ENCODE data around the gene WDR37.

WDR37 gene

GRCh38 chr10:1020958-1021357 lies 35.2 kb upstream of the WDR37 start:
- Histone ChIP-seq H3K4me2 (no peak overlapping the region), H3K9me3 (peaks cover 2% of the 10 kb centered on the region; the same call in 1 of the 2 replicates)
- no peak for TF ChIP-seq Cebpa-rat (IDR thresholded peaks at IDR 0.05)

GRCh38 chr10:1022413-1022812 lies 33.8 kb upstream of the WDR37 start:
- 0 out of 2 replicates have a peak, but pooled peaks cover 5% of the 10 kb centered on the region for H4K20me1 ChIP-seq
- no peak for TF ChIP-seq Cebpa-rat (IDR thresholded peaks at IDR 0.05)
- no peak overlapping the region for H3K4me3 ChIP-seq
- no peaks in the 10 kb centered on the region for H3K27me3 ChIP-seq
- no peak overlapping the region for H3K27ac ChIP-seq
- H3K36me3 ChIP-seq: peaks cover 49% of the 10 kb centered on the region
- H3K4me2 ChIP-seq: no peak overlapping the region
- peaks cover 2% of the 10 kb centered on the region; the same call in 1 of the 2 replicates for H3K9me3 ChIP-seq
- no peaks in the 10 kb centered on the region for H3K4me1 ChIP-seq
- H3K9ac ChIP-seq: no peak overlapping the region

More at GRCh38 chr10:1020958-1021357, 35.2 kb upstream of the WDR37 start:
- H3K27me3 ChIP-seq: no peaks in the 10 kb centered on the region
- H3K4me3 ChIP-seq: no peak overlapping the region
- H3K9ac ChIP-seq: no peak overlapping the region
- peaks cover 64% of the 10 kb centered on the region for H3K36me3 ChIP-seq
- H4K20me1 ChIP-seq: peaks cover 11% of the 10 kb centered on the region
- H3K27ac ChIP-seq: no peak overlapping the region
- no peaks in the 10 kb centered on the region for H3K4me1 ChIP-seq

DNA sequence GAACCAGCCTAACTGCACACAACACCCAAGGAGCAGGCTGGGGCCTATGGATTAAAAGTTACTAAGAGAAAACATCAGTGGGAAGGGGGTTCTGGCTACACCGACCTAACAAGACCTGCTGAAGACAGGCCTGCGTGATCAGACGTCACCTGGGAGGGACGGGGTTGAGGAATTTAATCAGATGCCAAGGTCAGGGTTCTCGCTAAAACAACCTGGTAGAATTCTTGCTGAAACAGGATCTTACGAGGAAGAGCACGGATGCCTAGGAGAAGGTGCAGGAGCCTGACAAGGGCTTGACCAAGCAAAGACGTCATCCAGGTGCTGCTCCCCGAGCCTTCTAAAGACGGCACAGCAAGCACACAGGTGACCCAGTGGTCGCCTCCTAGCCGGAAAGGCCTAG lies 32.1 kb upstream of the WDR37 start:
- Histone ChIP-seq H3K4me1 (no peaks in the 10 kb centered on the region), H3K4me3 (no peak overlapping the region), H3K27me3 (no peaks in the 10 kb centered on the region), H3K4me2 (no peak overlapping the region), H3K27ac (no peak overlapping the region), H4K20me1 (0 out of 2 replicates have a peak, but pooled peaks cover 5% of the 10 kb centered on the region), H3K9ac (no peak overlapping the region), H3K9me3 (peaks cover 2% of the 10 kb centered on the region; the same call in 1 of the 2 replicates), H3K36me3 (peaks cover 35% of the 10 kb centered on the region)
- no peak for TF ChIP-seq Cebpa-rat (IDR thresholded peaks at IDR 0.05)

GRCh38 chr10:1025683-1026082 lies 30.5 kb upstream of the WDR37 start, which contains the start of gene IDI2:
IDI2 (minus strand) TSS chr10:1025859; CDS start chr10:1024723, 1,136 bp downstream.
- TF ChIP-seq Cebpa-rat (IDR thresholded peaks at IDR 0.05): no peak
- Histone ChIP-seq H3K4me2 (no peak within 1 kb of the TSS), H3K9me3 (peaks cover 2% of the 10 kb centered on the region; the same call in 1 of the 2 replicates), H3K27me3 (no peaks in the 10 kb centered on the region), H4K20me1 (no peaks in the 10 kb centered on the region), H3K4me3 (no peak within 1 kb of the TSS), H3K9ac (no peak within 1 kb of the TSS), H3K36me3 (peaks cover 19% of the 10 kb centered on the region), H3K4me1 (no peaks in the 10 kb centered on the region), H3K27ac (no peak within 1 kb of the TSS)

DNA sequence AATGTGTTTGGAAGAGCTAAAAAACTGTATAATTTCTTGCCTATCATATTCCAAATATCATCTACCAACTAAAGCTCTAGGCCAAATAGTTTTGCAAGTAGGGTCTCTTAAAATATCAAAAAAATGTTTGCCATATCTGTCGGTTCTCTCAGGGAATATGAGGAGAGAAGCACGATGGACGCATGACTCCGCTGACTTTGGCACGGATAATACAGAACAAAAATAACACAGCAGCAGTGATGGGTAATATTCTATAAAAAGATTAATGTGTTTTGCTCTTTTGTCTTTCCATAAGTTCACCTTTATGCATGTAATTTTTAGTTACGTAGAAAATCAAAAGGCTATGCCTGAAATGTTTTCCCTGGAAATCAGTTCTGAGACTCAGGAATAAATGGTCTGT lies 29.6 kb upstream of the WDR37 start:
- no peak overlapping the region for H3K4me3 ChIP-seq

GRCh38 chr10:1029838-1030237 lies 26.3 kb upstream of the WDR37 start:
- no peak for TF ChIP-seq Cebpa-rat (IDR thresholded peaks at IDR 0.05)
- Histone ChIP-seq H4K20me1 (no peaks in the 10 kb centered on the region), H3K27ac (no peak overlapping the region), H3K27me3 (no peaks in the 10 kb centered on the region), H3K4me2 (no peak overlapping the region), H3K36me3 (no peaks in the 10 kb centered on the region), H3K4me1 (peaks cover 24% of the 10 kb centered on the region), H3K4me3 (no peak overlapping the region), H3K9me3 (no peaks in the 10 kb centered on the region), H3K9ac (no peak overlapping the region)

More for the DNA sequence above, 29.6 kb upstream of the WDR37 start:
- Histone ChIP-seq H3K4me2 (no peak overlapping the region), H3K27me3 (no peaks in the 10 kb centered on the region), H4K20me1 (no peaks in the 10 kb centered on the region), H3K9me3 (peaks cover 2% of the 10 kb centered on the region; the same call in 1 of the 2 replicates), H3K36me3 (peaks cover 12% of the 10 kb centered on the region), H3K9ac (no peak overlapping the region), H3K4me1 (no peaks in the 10 kb centered on the region), H3K27ac (no peak overlapping the region)
- no peak for TF ChIP-seq Cebpa-rat (IDR thresholded peaks at IDR 0.05)

DNA sequence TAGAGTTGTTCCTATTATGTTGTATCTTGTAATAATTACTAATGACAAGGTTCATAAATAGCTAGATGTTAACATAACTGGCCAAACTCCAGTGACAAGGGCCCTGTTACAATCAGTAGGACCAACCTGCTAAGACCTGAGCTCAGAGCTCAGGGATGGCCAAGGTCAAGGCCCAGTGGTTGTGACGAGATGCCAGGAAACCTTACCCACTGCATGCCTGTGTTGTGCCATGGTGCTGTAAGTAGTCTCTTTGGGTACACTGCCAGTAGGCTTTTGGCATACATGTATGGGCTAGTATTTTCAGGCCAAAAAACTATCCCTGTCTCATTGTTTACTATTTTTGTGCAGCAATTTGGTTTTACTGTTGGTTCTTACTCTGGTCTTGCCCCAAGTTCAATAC lies 22.6 kb upstream of the WDR37 start:
- TF ChIP-seq Cebpa-rat (IDR thresholded peaks at IDR 0.05): no peak
- no peaks in the 10 kb centered on the region for H3K9me3 ChIP-seq

GRCh38 chr10:1034758-1035157 lies 21.4 kb upstream of the WDR37 start:
- Histone ChIP-seq H4K20me1 (peaks cover 10% of the 10 kb centered on the region; the same call in 1 of the 2 replicates), H3K9me3 (no peaks in the 10 kb centered on the region), H3K4me2 (no peak overlapping the region), H3K4me1 (peaks cover 58% of the 10 kb centered on the region), H3K27me3 (no peaks in the 10 kb centered on the region), H3K4me3 (no peak overlapping the region), H3K36me3 (peaks cover 32% of the 10 kb centered on the region), H3K9ac (no peak overlapping the region), H3K27ac (no peak overlapping the region)
- TF ChIP-seq Cebpa-rat (IDR thresholded peaks at IDR 0.05): no peak

More for the DNA sequence above, 22.6 kb upstream of the WDR37 start:
- H3K27me3 ChIP-seq: no peaks in the 10 kb centered on the region
- H3K27ac ChIP-seq: no peak overlapping the region
- no peaks in the 10 kb centered on the region for H4K20me1 ChIP-seq
- peaks cover 47% of the 10 kb centered on the region for H3K4me1 ChIP-seq
- peaks cover 22% of the 10 kb centered on the region for H3K36me3 ChIP-seq
- H3K9ac ChIP-seq: no peak overlapping the region
- H3K4me3 ChIP-seq: no peak overlapping the region
- H3K4me2 ChIP-seq: no peak overlapping the region

- no peaks in the 10 kb centered on the region for H3K9me3 ChIP-seq
- no peak for TF ChIP-seq Cebpa-rat (IDR thresholded peaks at IDR 0.05)
- peaks cover 63% of the 10 kb centered on the region for H3K4me1 ChIP-seq
- H3K4me3 ChIP-seq: no peak overlapping the region
- H3K27me3 ChIP-seq: no peaks in the 10 kb centered on the region
- H3K4me2 ChIP-seq: no peak overlapping the region
- peaks cover 34% of the 10 kb centered on the region for H3K36me3 ChIP-seq
- peaks cover 13% of the 10 kb centered on the region for H4K20me1 ChIP-seq
- H3K9ac ChIP-seq: 0 out of 2 replicates have a peak overlapping the region, but pooled peaks have one; percentile 3
- H3K27ac ChIP-seq: 0 out of 2 replicates have a peak overlapping the region, but pooled peaks have one; percentile 13
Observed at GRCh38 chr10:1035201-1035600, 21.0 kb upstream of the WDR37 start.

DNA sequence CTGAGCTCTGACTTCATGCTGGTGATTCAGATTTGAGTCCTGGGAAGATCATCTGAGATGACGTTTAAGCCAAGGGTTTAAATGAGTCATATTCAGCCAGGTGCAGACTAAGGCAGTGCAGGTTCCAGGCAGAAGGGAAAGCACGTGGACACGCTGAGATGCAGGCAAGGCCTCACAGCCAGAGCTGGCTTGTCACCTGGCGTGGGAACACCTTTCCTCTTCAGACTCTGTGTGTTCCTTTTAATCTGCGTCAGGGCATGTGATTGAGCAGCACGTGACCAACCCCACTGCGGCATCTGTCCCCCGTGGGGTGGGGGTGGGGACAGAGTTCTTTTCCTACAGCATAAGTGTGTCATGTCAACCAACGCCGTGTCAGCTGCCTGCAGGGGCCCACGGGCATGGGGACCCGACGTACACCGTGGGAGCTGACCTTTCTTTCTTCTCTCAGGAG lies 19.8 kb upstream of the WDR37 start:
- H3K9ac ChIP-seq: no peak overlapping the region
- H3K27ac ChIP-seq: no peak overlapping the region
- no peak overlapping the region for H3K4me3 ChIP-seq
- peaks cover 44% of the 10 kb centered on the region for H3K36me3 ChIP-seq
- no peak overlapping the region for H3K4me2 ChIP-seq
- no peaks in the 10 kb centered on the region for H3K27me3 ChIP-seq
- no peaks in the 10 kb centered on the region for H3K9me3 ChIP-seq
- peaks cover 74% of the 10 kb centered on the region for H3K4me1 ChIP-seq
- no peak for TF ChIP-seq Cebpa-rat (IDR thresholded peaks at IDR 0.05)
- peaks cover 18% of the 10 kb centered on the region for H4K20me1 ChIP-seq

All from BLaER1 (cell line).